HG02938 (cell line): ENCODE results near the gene ZC3H6.
A peak's percentile ranks its signal among the peaks of the same experiment; 100 is the strongest.
"Not testable (repeated sequence)": the region's sequence is repeated elsewhere in the genome, so short reads cannot be mapped to it uniquely, and the experiment has no call there.

Source experiments
- ATAC-seq: cut with Tn5 transposase; IDR thresholded peaks from one replicate; pipeline ENCODE4 v1.9.1; 2021; ENCODE audit warnings: mild to moderate bottlenecking, moderate library complexity; ENCODE audit not compliant: unreplicated experiment

Gene ZC3H6

GRCh38 chr2:112275887-112276773 is 733 bp downstream of the ZC3H6 start:
- peak; percentile 50 for ATAC-seq

- no peak for ATAC-seq
These were observed 1.6 kb downstream of the ZC3H6 start for GRCh38 chr2:112276954-112277353.

- no peak for ATAC-seq
These were observed 2.3 kb downstream of the ZC3H6 start for GRCh38 chr2:112277596-112278220.

- not testable (repeated sequence) for ATAC-seq
These were observed 6.7 kb downstream of the ZC3H6 start for GRCh38 chr2:112282066-112282465.

- not testable (repeated sequence) for ATAC-seq
These were observed 8.1 kb downstream of the ZC3H6 start for GRCh38 chr2:112283535-112283934.

- ATAC-seq, result no peak
These were observed 14.7 kb downstream of the ZC3H6 start for GRCh38 chr2:112290088-112290487.

GRCh38 chr2:112290648-112291047 is 15.3 kb downstream of the ZC3H6 start:
- no peak for ATAC-seq

- no peak for ATAC-seq
These were observed 18.4 kb downstream of the ZC3H6 start for GRCh38 chr2:112293636-112294401.

GRCh38 chr2:112295407-112296078 is 20.1 kb downstream of the ZC3H6 start:
- no peak for ATAC-seq

- no peak for ATAC-seq
These were observed 21.0 kb downstream of the ZC3H6 start for GRCh38 chr2:112296407-112296806.

- no peak for ATAC-seq
These were observed 25.8 kb downstream of the ZC3H6 start for GRCh38 chr2:112301171-112301584.

GRCh38 chr2:112301973-112302372 is 26.6 kb downstream of the ZC3H6 start:
- ATAC-seq, result no peak

- ATAC-seq, result no peak
These were observed 29.0 kb downstream of the ZC3H6 start for GRCh38 chr2:112304298-112304941.

- ATAC-seq, result no peak
These were observed 29.7 kb downstream of the ZC3H6 start for GRCh38 chr2:112305132-112305531.

- no peak for ATAC-seq
These were observed 35.5 kb downstream of the ZC3H6 start for GRCh38 chr2:112310906-112311305.

- no peak for ATAC-seq
These were observed 36.5 kb downstream of the ZC3H6 start for GRCh38 chr2:112311932-112312331.

GRCh38 chr2:112312821-112313220 is 37.4 kb downstream of the ZC3H6 start:
- no peak for ATAC-seq

GRCh38 chr2:112314856-112315255 is 39.5 kb downstream of the ZC3H6 start:
- no peak for ATAC-seq

- ATAC-seq, result no peak
These were observed 42.1 kb downstream of the ZC3H6 start for GRCh38 chr2:112317303-112318158.
